ENCODE results near the gene ST3GAL6.
A peak's percentile ranks its signal among the peaks of the same experiment; 100 is the strongest.

ST3GAL6 gene

GRCh38 chr3:98763076-98763475 is at the start of gene ST3GAL6:
TSS of gene ST3GAL6 (plus strand) at chr3:98763340. CDS start at chr3:98768441, 5,101 bp downstream.
- DNase-seq = no peak

- DNase-seq = no peak
Observed at GRCh38 chr3:98713984-98714383, 49.2 kb upstream of the ST3GAL6 start.

GRCh38 chr3:98717584-98717983 is 45.6 kb upstream of the ST3GAL6 start:
- no peak for DNase-seq

DNA sequence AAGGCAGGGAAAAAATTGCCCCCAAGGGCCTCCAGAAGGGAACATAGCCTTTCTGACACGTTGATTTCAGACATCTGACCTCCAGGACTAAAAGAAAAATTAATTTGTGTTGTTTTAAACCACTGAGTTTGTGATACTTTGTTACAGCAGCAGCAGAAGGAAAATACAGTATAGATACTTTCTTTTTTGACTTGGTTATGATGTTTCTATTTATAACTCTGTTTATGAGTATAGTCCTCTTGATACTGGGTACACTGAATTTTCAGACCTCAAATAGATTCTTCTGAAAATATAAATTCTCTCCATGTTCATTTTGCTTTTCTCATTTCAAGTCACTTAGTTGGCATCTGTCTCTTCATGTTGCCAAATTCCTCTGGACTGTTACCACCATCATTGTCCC is 44.4 kb upstream of the ST3GAL6 start:
- DNase-seq = no peak

DNA sequence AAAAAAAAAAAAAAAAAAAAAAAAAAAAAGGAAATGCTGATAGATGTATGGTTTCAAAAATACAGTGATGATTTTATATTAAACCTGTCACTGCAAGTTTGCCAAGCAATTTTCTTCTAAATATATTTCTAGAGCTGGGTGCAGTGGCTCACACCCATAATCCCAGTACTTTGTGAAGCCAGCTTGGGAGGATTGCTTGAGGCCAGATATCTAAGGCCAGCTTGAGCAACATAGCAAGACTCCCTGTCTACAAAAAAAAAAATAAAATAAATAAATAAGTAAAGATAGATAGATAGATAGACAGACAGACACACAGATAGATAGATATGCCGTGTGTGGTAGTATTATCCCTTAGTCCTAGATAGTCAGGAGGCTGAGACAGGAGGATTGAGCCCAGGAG is 41.4 kb upstream of the ST3GAL6 start:
- DNase-seq = no peak

DNA sequence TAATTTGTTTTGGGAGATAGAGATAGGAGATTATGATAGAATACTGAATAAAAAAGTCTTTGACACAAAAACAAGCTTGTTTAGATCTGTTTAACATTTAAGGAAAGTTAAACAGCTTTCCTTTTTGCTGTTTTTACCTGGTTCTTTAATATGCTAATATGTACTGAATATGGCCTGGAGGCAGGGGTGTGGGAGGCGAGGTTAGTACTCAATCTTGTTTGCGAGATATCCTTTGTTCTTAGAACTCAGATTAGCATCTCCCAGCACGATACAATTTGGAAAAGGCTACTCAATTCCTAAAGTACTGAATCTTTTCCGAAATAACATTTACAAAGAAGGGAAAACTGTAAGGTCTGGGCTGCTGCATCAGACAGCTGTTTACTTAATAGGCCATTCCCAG is 40.8 kb upstream of the ST3GAL6 start:
- DNase-seq = no peak

GRCh38 chr3:98725352-98725751 is 37.8 kb upstream of the ST3GAL6 start:
- DNase-seq = no peak

GRCh38 chr3:98726084-98726483 is 37.1 kb upstream of the ST3GAL6 start:
- DNase-seq = no peak

GRCh38 chr3:98727638-98728037 is 35.5 kb upstream of the ST3GAL6 start:
- DNase-seq = no peak

DNA sequence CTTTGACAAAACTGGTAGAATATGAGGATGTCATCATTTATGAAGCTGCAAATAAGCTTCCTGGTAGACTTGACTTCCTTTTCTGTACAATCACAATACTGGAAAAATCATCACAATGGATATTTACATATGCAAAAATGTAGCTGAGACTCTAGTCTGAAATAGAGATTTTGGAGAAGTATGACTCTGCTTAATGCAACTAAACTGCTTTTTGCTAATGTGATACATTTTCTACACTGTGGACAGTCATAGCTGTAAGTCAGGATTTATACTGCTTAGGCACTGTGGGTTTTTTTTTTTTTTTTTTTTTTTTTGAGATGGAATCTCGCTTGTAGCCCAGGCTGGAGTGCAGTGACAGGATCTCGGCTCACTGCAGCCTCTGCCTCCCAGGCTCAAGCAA is 34.5 kb upstream of the ST3GAL6 start:
- no peak for DNase-seq

DNA sequence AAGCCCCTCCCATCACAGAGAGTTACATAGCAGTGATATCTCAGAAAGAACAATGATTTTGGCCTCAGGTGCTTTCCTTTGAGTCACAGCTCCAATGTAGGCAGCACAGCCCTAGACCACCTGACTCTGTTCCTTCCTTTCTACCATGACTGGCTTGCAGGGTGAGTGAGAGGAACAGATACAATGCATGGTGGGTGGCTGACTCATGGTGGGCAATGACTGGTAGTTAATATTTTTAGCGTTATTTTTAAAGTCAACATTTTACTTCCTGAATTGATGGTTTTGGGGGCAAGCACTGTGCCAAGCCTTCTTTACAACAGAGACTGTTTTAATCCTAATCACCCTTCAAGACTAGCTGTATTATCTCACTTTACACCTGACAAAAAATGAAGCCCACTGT is 32.8 kb upstream of the ST3GAL6 start:
- DNase-seq = no peak

DNA sequence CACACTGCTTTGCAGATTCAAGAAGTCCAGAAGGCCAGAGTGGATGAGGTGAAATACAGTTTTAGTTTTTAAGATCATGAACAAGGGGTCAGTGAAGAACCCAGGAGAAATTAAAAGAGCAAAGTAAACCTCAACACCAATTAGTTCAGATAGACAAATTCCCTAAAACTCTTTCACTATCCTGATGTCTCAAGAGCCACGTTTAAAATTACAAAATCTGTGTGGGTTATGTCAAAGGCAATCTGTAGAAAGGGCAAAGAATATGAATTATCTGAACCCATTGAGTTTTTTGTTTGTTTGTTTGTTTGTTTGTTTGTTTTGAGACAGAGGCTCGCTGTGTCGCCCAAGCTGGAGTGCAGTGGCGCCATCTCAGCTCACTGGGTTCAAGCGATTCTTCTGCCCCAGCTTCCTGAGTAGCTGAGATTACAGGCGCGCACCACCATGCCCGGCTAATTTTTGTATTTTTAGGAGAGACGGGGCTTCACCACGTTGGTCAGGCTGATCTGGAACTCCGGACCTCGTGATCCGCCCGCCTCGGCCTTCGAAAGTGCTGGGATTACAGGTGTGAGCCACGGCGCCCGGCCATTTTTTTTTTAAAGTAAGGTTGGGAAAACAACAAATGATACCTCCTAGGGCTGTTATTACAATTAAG is 32.1 kb upstream of the ST3GAL6 start:
- DNase-seq = no peak

DNA sequence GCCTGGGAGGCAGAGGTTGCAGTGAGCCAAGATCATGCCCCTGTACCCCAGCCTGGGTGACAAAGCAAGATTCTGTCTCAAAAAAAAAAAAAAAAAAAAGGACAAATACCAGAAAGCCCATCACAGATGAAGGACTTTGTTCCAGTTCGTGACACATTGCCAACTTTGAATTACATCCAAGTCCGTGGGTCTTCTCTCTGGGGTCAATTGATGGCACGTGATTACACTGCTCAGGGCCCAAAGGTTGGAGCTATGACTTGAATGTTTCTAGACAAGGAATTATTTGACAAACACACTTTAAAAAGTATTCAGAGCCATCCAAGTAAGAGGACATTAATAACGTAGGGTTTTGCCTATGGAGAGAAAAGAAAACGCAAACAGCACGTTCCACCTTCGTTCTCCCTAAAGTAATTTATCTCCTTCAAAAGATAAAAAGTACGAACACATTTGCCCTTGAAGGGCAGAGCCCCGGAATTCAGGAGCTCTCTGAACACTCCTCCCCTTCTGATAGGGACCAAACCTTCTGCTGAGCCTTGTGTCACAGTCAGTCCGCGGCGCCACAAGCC is 31.3 kb upstream of the ST3GAL6 start:
- DNase-seq = no peak

GRCh38 chr3:98732286-98733052 is 30.7 kb upstream of the ST3GAL6 start:
- peak; percentile 75 for DNase-seq

- no peak for DNase-seq
Observed at GRCh38 chr3:98733053-98733811, 29.9 kb upstream of the ST3GAL6 start.

DNA sequence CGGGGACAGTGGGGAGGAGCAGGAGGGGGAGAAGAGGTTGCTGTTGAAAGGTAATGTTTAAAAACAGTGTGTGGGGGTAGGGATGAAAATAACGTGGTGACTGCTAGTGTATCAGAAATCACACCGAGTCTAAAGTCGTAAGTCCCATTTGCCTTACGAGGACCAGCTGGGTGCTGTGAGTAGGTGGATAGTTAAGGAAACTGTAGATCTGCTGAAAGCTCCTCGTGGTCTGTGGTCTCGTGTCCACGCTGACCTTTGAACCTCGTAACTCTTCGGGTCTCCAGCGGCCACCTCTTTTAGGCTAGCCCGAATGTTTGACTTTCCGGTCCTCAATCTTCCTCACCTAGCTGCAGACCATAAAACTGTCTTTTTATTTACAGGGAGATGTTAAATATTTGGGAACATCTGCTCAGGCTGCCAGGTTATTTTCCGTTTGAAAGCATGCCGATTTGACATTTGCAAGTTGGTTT is 29.3 kb upstream of the ST3GAL6 start:
- DNase-seq = peak; percentile 84

- DNase-seq = peak; percentile 88
Observed at GRCh38 chr3:98734306-98734705, 28.8 kb upstream of the ST3GAL6 start.

DNA sequence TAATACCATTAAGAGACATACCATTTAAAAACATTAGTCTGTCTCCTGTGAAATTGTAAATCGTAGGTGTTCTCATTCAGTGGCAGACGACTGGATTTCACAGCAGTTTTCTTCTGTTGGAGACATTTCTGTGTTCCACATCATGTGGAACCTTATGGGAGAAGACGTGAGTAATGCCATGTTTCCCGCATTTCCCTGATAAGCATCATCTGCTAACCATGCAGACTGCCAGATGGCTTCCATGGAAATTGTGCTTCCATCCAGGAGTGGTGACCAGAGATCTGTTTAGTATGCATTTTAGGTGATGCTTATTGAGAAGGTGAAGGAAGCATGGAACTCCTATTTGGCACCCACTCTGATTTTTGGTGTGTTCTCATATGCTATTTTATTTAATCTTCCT is 28.4 kb upstream of the ST3GAL6 start:
- peak; percentile 92 for DNase-seq

GRCh38 chr3:98735296-98735695 is 27.8 kb upstream of the ST3GAL6 start:
- no peak for DNase-seq

- no peak for DNase-seq
Observed at GRCh38 chr3:98735761-98736269, 27.3 kb upstream of the ST3GAL6 start.

DNA sequence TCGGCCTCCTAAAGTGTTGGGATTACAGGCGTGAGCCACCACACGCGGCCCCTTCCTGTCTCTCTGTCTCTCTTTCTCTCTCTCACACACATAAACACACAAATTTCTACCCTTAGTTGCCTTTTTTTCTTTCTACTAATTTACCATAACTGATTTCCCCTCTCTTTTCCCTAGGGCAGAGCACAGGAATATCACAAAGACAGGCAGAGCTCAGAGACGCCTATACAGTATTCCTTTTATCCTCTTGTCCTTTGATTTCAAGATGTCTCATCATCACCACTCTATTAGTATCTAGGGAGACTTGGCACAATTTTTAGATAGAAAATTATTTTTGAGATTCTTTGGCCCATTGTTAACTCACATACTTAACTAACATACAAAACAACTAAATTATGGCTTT is 25.8 kb upstream of the ST3GAL6 start:
- DNase-seq = no peak

DNA sequence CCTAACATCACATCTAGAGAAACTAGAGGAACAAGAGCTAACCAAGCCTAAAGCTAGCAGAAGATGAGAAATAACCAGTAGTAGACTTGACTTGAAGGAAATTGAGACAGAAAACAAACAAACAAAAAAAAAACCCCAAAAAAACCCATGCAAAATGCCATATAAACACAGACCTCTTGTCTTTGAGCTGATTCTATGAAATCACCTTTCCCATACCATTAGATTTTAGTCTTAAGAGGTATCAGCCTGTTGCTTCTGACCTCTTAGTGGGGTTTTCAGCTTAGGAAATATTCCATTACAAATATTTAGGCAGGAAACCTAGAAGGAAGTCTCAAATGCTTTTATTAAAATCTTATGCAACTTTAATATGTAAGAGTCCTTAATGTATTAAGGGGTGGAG is 23.9 kb upstream of the ST3GAL6 start:
- DNase-seq = no peak

- DNase-seq = no peak
Observed at GRCh38 chr3:98740324-98740723, 22.8 kb upstream of the ST3GAL6 start.
